H1 (cell line): ENCODE data around the gene SIK2. TPM values are rescaled to one million over a fixed set of nuclear protein-coding genes. Genes with fewer than 3 reads are reported as not detected.
A peak's percentile ranks its signal among the peaks of the same experiment; 100 is the strongest.

ENCODE experiments used
- CTCF ChIA-PET: fragments of 300-600 bp; sonication (Branson Sonifier 250); formaldehyde crosslinking; loops from one replicate; lab custom pipeline; 2021; ENCODE audit not compliant: partially characterized antibody; lab: Charles Lee
- POLR2A ChIA-PET: fragments of 300-600 bp; sonication (Branson Sonifier 250); formaldehyde crosslinking; loops from one replicate; lab custom pipeline; 2021; ENCODE audit warnings: inconsistent platforms; ENCODE audit not compliant: partially characterized antibody; lab: Charles Lee
- DNase-seq, 2 experiments: peaks; one replicate each; pipeline versions ENCODE4 v3.0.0 to v3.0.0-alpha.2; 2010 to 2022; ENCODE audit warnings: low spot score in 2 of 2, low read depth in 1 of 2, mixed read lengths in 1 of 2
- FAIRE-seq: peaks from 2 replicates; lab custom pipeline; 2011; peaks lifted over from hg19 to GRCh38; lab: Jason Lieb, UNC
- H2AFZ ChIP-seq: 2 replicates; pipeline ENCODE4 v1.8.1; 2012; ENCODE audit warnings: low read length, inconsistent platforms
- H2AK5ac ChIP-seq: 2 replicates; pipeline ENCODE4 v1.6.1; 2013; ENCODE audit warnings: low read depth, low read length
- H2BK120ac ChIP-seq: replicated peaks from 2 replicates; pipeline ENCODE3; 2013; ENCODE audit warnings: low read depth, low read length, inconsistent platforms
- H2BK12ac ChIP-seq: 2 replicates; pipeline ENCODE4 v1.6.1; 2013; ENCODE audit warnings: low read depth, low read length
- H2BK15ac ChIP-seq: 2 replicates; pipeline ENCODE4 v1.6.1; 2013; ENCODE audit warnings: low read length
- H2BK20ac ChIP-seq: 2 replicates; pipeline ENCODE4 v1.6.1; 2013; ENCODE audit warnings: low read length
- H2BK5ac ChIP-seq: 2 replicates; pipeline ENCODE4 v1.6.1; 2013; ENCODE audit warnings: low read depth, low read length
- H3K14ac ChIP-seq: 2 replicates; pipeline ENCODE4 v1.6.1; 2013; ENCODE audit warnings: inconsistent platforms; ENCODE audit not compliant: insufficient read length
- H3K18ac ChIP-seq: 2 replicates; pipeline ENCODE4 v1.6.1; 2013; ENCODE audit warnings: low read length; ENCODE audit errors: extremely low read depth
- H3K23ac ChIP-seq: 2 replicates; pipeline ENCODE4 v1.6.1; 2013; ENCODE audit warnings: inconsistent platforms; ENCODE audit not compliant: insufficient read length
- H3K23me2 ChIP-seq: 2 replicates; pipeline ENCODE4 v1.6.1; 2013; ENCODE audit warnings: low read depth, low read length
- H3K27ac ChIP-seq: 2 replicates; pipeline ENCODE4 v1.6.1; 2011; ENCODE audit warnings: low read depth, low read length, inconsistent platforms
- H3K27me3 ChIP-seq, 4 experiments: replicated peaks in 1 of 4; 1 replicate in 1 of 4; 2 replicates in 3 of 4; pipeline versions ENCODE4 v1.6.1 to v1.8.1; 2011 to 2013; ENCODE audit warnings: low read length in 3 of 4, mild to moderate bottlenecking in 3 of 4, inconsistent platforms in 2 of 4, mixed read lengths in 2 of 4, moderate library complexity in 1 of 4; ENCODE audit not compliant: control insufficient read depth in 3 of 4, insufficient read depth in 3 of 4; ENCODE audit errors: extremely low read depth in 1 of 4
- H3K36me3 ChIP-seq, 4 experiments: 2 replicates each; pipeline versions ENCODE4 v1.6.1 to v1.8.1; 2011 to 2013; ENCODE audit warnings: mild to moderate bottlenecking in 4 of 4, low read length in 3 of 4, moderate library complexity in 2 of 4, control low read depth in 1 of 4, inconsistent platforms in 1 of 4; ENCODE audit not compliant: insufficient read depth in 4 of 4, control insufficient read depth in 2 of 4
- H3K4ac ChIP-seq: replicated peaks from 2 replicates; pipeline ENCODE3; 2013; ENCODE audit warnings: low read length, low read depth, mixed read lengths, inconsistent platforms; ENCODE audit not compliant: insufficient read length
- H3K4me1 ChIP-seq, 4 experiments: replicated peaks in 1 of 4; 1 replicate in 1 of 4; 2 replicates in 3 of 4; pipeline versions ENCODE4 v1.6.1 to v1.8.1; 2011 to 2013; ENCODE audit warnings: low read length in 3 of 4, inconsistent platforms in 2 of 4, mixed read lengths in 1 of 4; ENCODE audit not compliant: insufficient read depth in 4 of 4, control insufficient read depth in 3 of 4
- H3K4me2 ChIP-seq, 2 experiments: 2 replicates each; pipeline versions ENCODE4 v1.6.1 to v1.8.1; 2011 to 2013; ENCODE audit warnings: low read depth in 2 of 2, low read length in 2 of 2, control low read depth in 1 of 2, inconsistent platforms in 1 of 2, mild to moderate bottlenecking in 1 of 2; ENCODE audit not compliant: insufficient read depth in 1 of 2
- H3K4me3 ChIP-seq, 4 experiments: fragments of 200-600, 300-600 bp in 1 of 4; sonication (generic), shearing (Covaris generic), sonication (Bioruptor Twin) in 1 of 4; 2 replicates each; pipeline versions ENCODE4 v1.5.1 to v1.8.1; 2011 to 2016; ENCODE audit warnings: low read length in 4 of 4, low read depth in 3 of 4, control low read depth in 2 of 4, inconsistent platforms in 2 of 4, mild to moderate bottlenecking in 2 of 4, mixed read lengths in 1 of 4, moderate library complexity in 1 of 4; ENCODE audit not compliant: insufficient read depth in 2 of 4; ENCODE audit errors: extremely low read depth in 1 of 4
- H3K56ac ChIP-seq: replicated peaks from 2 replicates; pipeline ENCODE3; 2013; ENCODE audit warnings: low read depth, mild to moderate bottlenecking, mixed read lengths, low read length, inconsistent platforms; ENCODE audit not compliant: insufficient read length
- H3K79me1 ChIP-seq: 2 replicates; pipeline ENCODE4 v1.6.1; 2013; ENCODE audit warnings: low read depth, low read length, control low read depth
- H3K79me2 ChIP-seq, 2 experiments: 2 replicates each; pipeline versions ENCODE4 v1.6.1 to v1.8.1; 2012 to 2013; ENCODE audit warnings: low read length in 2 of 2, mild to moderate bottlenecking in 2 of 2, inconsistent platforms in 1 of 2; ENCODE audit not compliant: insufficient read depth in 2 of 2, control insufficient read depth in 1 of 2
- H3K9ac ChIP-seq, 4 experiments: replicated peaks in 1 of 4; 1 replicate in 1 of 4; 2 replicates in 3 of 4; pipeline versions ENCODE4 v1.6.1 to v1.8.1; 2011 to 2013; ENCODE audit warnings: low read depth in 3 of 4, low read length in 3 of 4, control low read depth in 2 of 4, mild to moderate bottlenecking in 2 of 4, moderate library complexity in 2 of 4, inconsistent platforms in 1 of 4; ENCODE audit errors: extremely low read depth in 1 of 4
- H3K9me3 ChIP-seq, 2 experiments: 2 replicates each; pipeline versions ENCODE4 v1.6.1 to v1.8.1; 2012 to 2013; ENCODE audit warnings: mild to moderate bottlenecking in 2 of 2, moderate library complexity in 2 of 2, control low read depth in 1 of 2, inconsistent platforms in 1 of 2, low read depth in 1 of 2, low read length in 1 of 2, mixed read lengths in 1 of 2; ENCODE audit not compliant: insufficient read depth in 2 of 2
- H4K20me1 ChIP-seq, 2 experiments: replicated peaks in 1 of 2; 2 replicates each; pipeline versions ENCODE3 to v1.8.1; 2011 to 2013; ENCODE audit warnings: inconsistent platforms in 2 of 2, low read length in 2 of 2, mild to moderate bottlenecking in 1 of 2; ENCODE audit not compliant: insufficient read depth in 2 of 2, control insufficient read depth in 1 of 2
- H4K5ac ChIP-seq: 2 replicates; pipeline ENCODE4 v1.6.1; 2013; ENCODE audit warnings: low read length, low read depth, mixed read lengths, inconsistent platforms; ENCODE audit not compliant: insufficient read length
- H4K8ac ChIP-seq: 2 replicates; pipeline ENCODE4 v1.8.0; 2013; ENCODE audit warnings: mild to moderate bottlenecking, moderate library complexity, low read length, inconsistent platforms; ENCODE audit not compliant: insufficient read depth; ENCODE audit errors: extremely low read depth
- H4K91ac ChIP-seq: replicated peaks from 2 replicates; pipeline ENCODE3; 2013; ENCODE audit warnings: low read length, mixed read lengths, inconsistent platforms; ENCODE audit not compliant: insufficient read length
- BRCA1 ChIP-seq: IDR thresholded peaks from 2 replicates; pipeline ENCODE4 v1.6.1; 2012; ENCODE audit warnings: low read depth, low read length, improper control_type of control experiment
- CTCF ChIP-seq, 3 experiments: IDR thresholded peaks; 1 replicate in 2 of 3; 2 replicates in 1 of 3; pipeline versions ENCODE4 v1.5.1 to v1.6.1; 2011; ENCODE audit warnings: low read length in 3 of 3, mild to moderate bottlenecking in 3 of 3, inconsistent platforms in 2 of 3, low read depth in 1 of 3, moderate library complexity in 1 of 3; ENCODE audit not compliant: insufficient read depth in 1 of 3; ENCODE audit errors: control extremely low read depth in 1 of 3
- HDAC6 ChIP-seq: IDR thresholded peaks from one replicate; pipeline ENCODE4 v1.7.1; 2012; ENCODE audit warnings: low read depth, mild to moderate bottlenecking, inconsistent platforms, low read length, moderate library complexity
- RAD21 ChIP-seq, 2 experiments: IDR thresholded peaks in 1 of 2; conservative IDR thresholded peaks in 1 of 2; 2 replicates each; pipeline ENCODE4 v1.6.1; 2011; ENCODE audit warnings: low read depth in 2 of 2, low read length in 2 of 2, improper control_type of control experiment in 1 of 2, inconsistent platforms in 1 of 2, mild to moderate bottlenecking in 1 of 2, moderate library complexity in 1 of 2
- ZNF274 ChIP-seq: IDR thresholded peaks from 2 replicates; pipeline ENCODE4 v1.7.0; 2012; ENCODE audit warnings: low read length, borderline replicate concordance; ENCODE audit errors: extremely low read depth
- WGBS, 2 experiments: shearing (Covaris generic) in 1 of 2; methylation state at CpG; one replicate each; pipeline versions ENCODE4 v1.1.6 to v1.1.7; 2013 to 2015; ENCODE audit warnings: low lambda C conversion rate in 2 of 2, mixed read lengths in 2 of 2, inconsistent platforms in 1 of 2, low coverage in 1 of 2, missing lambda C conversion rate in 1 of 2; ENCODE audit not compliant: insufficient replicate concordance in 2 of 2, insufficient coverage in 1 of 2, insufficient read length in 1 of 2; ENCODE audit errors: extremely low coverage in 1 of 2, missing lambda C conversion rate in 1 of 2; 5-methylcytosine and 5-hydroxymethylcytosine counted together
- polyA plus RNA-seq, 7 experiments: library from polyadenylated mRNA; depleted of rRNA in 3 of 7; stranded (reverse) in 5 of 7; unstranded in 2 of 7; fragments of >200 nt in 5 of 7; fragments of 200-250 nt in 2 of 7; gene quantifications; 1 replicate in 5 of 7; 2 replicates in 1 of 7; 4 replicates in 1 of 7; pipeline versions ENCODE4 v1.2.1 to v1.2.3, GENCODE V29; 2011 to 2013; ENCODE audit warnings: missing spikeins in 2 of 7, mixed read lengths in 2 of 7
- total RNA-seq: library from RNA; stranded (reverse); fragmentation: NEBNext Ultra II Directional; extraction: Animal tissue kit (Norgen Biotek cat#: 25700); gene quantifications from 2 replicates; pipeline ENCODE4 v1.2.1, GENCODE V29; 2021

Gene SIK2
- total and polyA plus RNA-seq, 2 of the 8 experiments (the other 6 are each of a cell fraction or from before 2014, with no cell fraction given), result 8.8 to 11.2 TPM

- H3K4me1 ChIP-seq, result peaks cover 0 to 5% (median 0%) of the 10 kb centered on the region in 4 experiments; a peak in 1 of 7 replicates
- DNase-seq (no peak), FAIRE-seq (peak; percentile 45)
- no peak overlapping the region for H3K9ac ChIP-seq
- H2BK12ac ChIP-seq, result no peak overlapping the region
- no peaks in the 10 kb centered on the region for H3K36me3 ChIP-seq
- ChIA-PET CTCF (interaction anchor here (0.7 to 3.6 kb wide), 30 partner anchors 8 to 436 kb away, joined by 3 to 24 read pairs (median 4); partner anchors contain the start of gene ALG9), POLR2A (no interaction called here)
- H2AK5ac ChIP-seq, result no peak overlapping the region
- no peak overlapping the region for H2BK5ac ChIP-seq
- no peaks in the 10 kb centered on the region for H3K79me2 ChIP-seq
- H3K27me3 ChIP-seq, result no peaks in the 10 kb centered on the region
- no peak overlapping the region for H3K18ac ChIP-seq
- no peak overlapping the region for H4K5ac ChIP-seq
- no peak overlapping the region for H3K56ac ChIP-seq
- no peak overlapping the region for H3K4ac ChIP-seq
- no peaks in the 10 kb centered on the region for H4K20me1 ChIP-seq
- peaks cover under 1% of the 10 kb centered on the region; the same call in 1 of the 2 replicates for H3K23me2 ChIP-seq
- H4K91ac ChIP-seq, result no peak overlapping the region
- H3K4me2 ChIP-seq, result no peak overlapping the region
- H4K8ac ChIP-seq, result no peak overlapping the region
- no peak overlapping the region for H2BK120ac ChIP-seq
- no peak overlapping the region for H2BK15ac ChIP-seq
- no peak overlapping the region for H3K4me3 ChIP-seq
- H3K27ac ChIP-seq, result no peak overlapping the region
- no peaks in the 10 kb centered on the region for H3K79me1 ChIP-seq
- no peak overlapping the region for H2BK20ac ChIP-seq
- no peak overlapping the region for H2AFZ ChIP-seq
- no peak overlapping the region for H3K23ac ChIP-seq
- TF ChIP-seq ZNF274 (no peak), CTCF (IDR thresholded peaks at IDR 0.05; ENCODE audit: control extremely low read depth in 1 of 3, insufficient read depth in 1 of 3, low read depth in 1 of 3, low read length in 3 of 3) (peak in 2 of 3 experiments; percentile 37 to 70; a peak in 2 of 4 replicates), BRCA1 (no peak), RAD21 (IDR thresholded peaks at IDR 0.05 in 1 of 2, conservative IDR thresholded peaks at IDR 0.05 in 1 of 2; ENCODE audit: low read depth in 2 of 2, low read length in 2 of 2) (peak; percentile 76 to 78), HDAC6 (no peak)
- H3K14ac ChIP-seq, result no peak overlapping the region
- H3K9me3 ChIP-seq, result 0 out of 4 replicates have a peak, but pooled peaks cover 0 to 4% of the 10 kb centered on the region in 2 experiments
- 25% methylated on average over 1 of the region's 1 CpG; no CpG with 5 or more reads in 1 of the 2 experiments for WGBS, 2 experiments
These were observed 15.8 kb upstream of the SIK2 start for GRCh38 chr11:111586388-111586831.
